GM18907 (cell line): ENCODE data around the gene C16orf74.

ENCODE experiments used
- ATAC-seq: cut with Tn5 transposase; IDR thresholded peaks from one replicate; pipeline ENCODE4 v1.9.1; 2021; ENCODE audit warnings: mild to moderate bottlenecking, moderate library complexity; ENCODE audit not compliant: unreplicated experiment

C16orf74 gene

GRCh38 chr16:85677383-85677967 lies 73.4 kb downstream of the C16orf74 start:
- ATAC-seq: no peak

GRCh38 chr16:85676466-85676865 lies 74.4 kb downstream of the C16orf74 start:
- no peak for ATAC-seq

- no peak for ATAC-seq
These were observed 75.5 kb downstream of the C16orf74 start for GRCh38 chr16:85675251-85675874.

GRCh38 chr16:85674828-85675227 lies 76.1 kb downstream of the C16orf74 start:
- ATAC-seq: no peak

- no peak for ATAC-seq
These were observed 76.5 kb downstream of the C16orf74 start for GRCh38 chr16:85674418-85674755.

GRCh38 chr16:85673529-85674417 lies 77.1 kb downstream of the C16orf74 start:
- ATAC-seq: no peak

GRCh38 chr16:85670840-85671239 lies 80.1 kb downstream of the C16orf74 start:
- no peak for ATAC-seq

GRCh38 chr16:85668676-85669424 lies 82.0 kb downstream of the C16orf74 start:
- ATAC-seq: no peak

GRCh38 chr16:85667841-85668413 lies 83.0 kb downstream of the C16orf74 start:
- ATAC-seq: no peak

GRCh38 chr16:85667261-85667660 lies 83.6 kb downstream of the C16orf74 start:
- ATAC-seq: no peak

- ATAC-seq: no peak
These were observed 85.0 kb downstream of the C16orf74 start for GRCh38 chr16:85665929-85666328.

GRCh38 chr16:85665373-85665740 lies 85.5 kb downstream of the C16orf74 start:
- ATAC-seq: no peak

- ATAC-seq: no peak
These were observed 86.1 kb downstream of the C16orf74 start for GRCh38 chr16:85664580-85665372.

- no peak for ATAC-seq
These were observed 87.0 kb downstream of the C16orf74 start for GRCh38 chr16:85663891-85664321.

GRCh38 chr16:85662976-85663830 lies 87.7 kb downstream of the C16orf74 start:
- no peak for ATAC-seq

- no peak for ATAC-seq
These were observed 88.4 kb downstream of the C16orf74 start for GRCh38 chr16:85662482-85662812.

- no peak for ATAC-seq
These were observed 89.0 kb downstream of the C16orf74 start for GRCh38 chr16:85661740-85662481.

GRCh38 chr16:85660843-85661739 lies 89.8 kb downstream of the C16orf74 start:
- no peak for ATAC-seq
